Measurements from ENCODE around the gene TUT4.

Gene TUT4

DNA sequence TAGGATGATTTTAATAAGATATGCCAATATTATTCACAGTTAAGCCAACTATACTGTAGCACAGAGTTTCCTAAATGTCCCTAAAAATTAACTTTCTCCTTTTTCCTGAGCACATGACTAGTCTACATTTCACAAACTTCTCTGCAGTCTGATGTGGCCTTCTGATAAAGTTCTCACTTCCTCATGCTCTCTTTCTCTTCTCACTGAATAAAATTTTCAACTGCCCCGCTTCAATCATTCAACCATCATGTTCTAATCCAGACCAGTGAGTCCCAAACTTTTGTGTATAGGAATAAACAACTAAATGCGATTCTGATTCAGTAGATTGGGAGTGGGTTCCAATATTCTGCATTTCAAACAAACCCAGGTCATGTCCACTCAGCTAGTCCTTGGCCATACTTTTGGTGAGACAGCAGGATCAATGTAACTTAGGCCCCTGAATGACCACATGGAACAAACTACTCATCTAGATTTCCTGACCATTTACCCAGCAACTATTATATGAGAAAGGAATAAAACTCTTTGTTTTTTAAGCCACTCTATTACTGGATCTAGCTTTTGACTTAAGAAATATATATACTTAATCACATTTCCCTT, 20.1 kb downstream of the TUT4 start:
- no peak for DNase-seq

DNA sequence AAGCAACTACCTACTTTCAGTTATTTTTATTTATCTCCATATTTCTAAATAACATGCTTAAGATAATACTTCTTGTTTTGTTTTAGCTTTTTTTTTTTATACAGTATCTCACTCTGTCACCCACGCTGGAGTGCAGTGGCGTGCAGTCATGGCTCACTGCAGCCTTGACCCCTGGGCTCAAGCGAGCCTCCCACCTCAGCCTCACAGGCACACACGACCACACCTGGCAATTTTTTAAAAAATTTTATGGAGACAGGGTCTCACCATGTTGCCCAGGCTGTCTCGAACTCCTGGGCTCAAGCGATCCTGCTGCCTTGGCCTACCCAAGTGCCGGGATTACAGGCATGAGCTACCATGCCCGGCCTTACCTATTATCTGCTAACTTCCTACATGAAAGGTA, 20.6 kb downstream of the TUT4 start:
- DNase-seq, result no peak

GRCh38 chr1:52531249-52531872, 21.5 kb downstream of the TUT4 start:
- DNase-seq, result no peak

DNA sequence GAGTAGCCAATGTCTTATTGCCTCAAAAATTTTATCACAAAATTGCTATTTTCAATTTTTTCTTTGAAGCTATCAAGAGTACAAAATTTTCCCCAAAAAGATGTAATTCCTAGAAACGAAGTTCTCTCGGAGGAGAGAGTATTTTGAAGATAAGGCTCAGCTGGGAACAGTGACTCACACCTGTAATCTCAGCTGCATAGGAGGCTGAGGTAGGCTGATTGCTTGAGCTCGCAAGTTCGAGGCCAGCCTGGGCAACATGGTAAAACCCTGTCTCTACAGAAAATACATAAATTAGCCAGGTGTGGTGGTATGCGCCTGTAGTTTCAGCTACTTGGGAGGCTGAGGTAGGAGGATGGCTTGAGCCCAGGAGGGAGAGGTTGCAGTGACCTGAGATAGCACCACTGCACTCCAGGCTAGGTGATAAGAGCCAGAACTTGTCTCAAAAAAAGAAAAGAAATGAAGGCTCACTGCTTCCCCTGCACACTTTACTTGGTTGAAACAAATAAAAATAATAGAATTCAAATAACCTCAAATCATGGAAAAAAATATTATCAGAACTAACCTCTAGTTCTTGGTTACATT, 22.2 kb downstream of the TUT4 start:
- no peak for DNase-seq

DNA sequence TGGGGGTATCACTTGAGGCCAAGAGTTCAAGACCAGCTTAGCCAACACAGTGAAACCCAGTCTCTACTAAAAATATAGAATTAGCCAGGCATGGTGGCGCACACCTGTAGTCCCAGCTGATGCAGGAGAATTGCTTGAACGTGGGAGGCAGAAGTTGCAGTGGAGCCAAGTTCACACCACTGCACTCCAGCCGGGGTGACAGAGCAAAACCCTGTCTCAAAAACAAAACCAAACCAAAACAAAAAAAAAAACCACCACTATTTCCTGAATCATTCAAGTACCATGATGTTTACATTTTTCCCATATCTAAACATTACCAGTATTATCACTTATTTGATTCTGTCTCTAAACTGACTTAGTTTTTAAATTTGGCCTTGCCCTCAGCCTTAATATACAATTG, 29.5 kb downstream of the TUT4 start:
- DNase-seq, result peak; percentile 37

- DNase-seq, result no peak
Observed at GRCh38 chr1:52520148-52520547, 32.7 kb downstream of the TUT4 start.

DNA sequence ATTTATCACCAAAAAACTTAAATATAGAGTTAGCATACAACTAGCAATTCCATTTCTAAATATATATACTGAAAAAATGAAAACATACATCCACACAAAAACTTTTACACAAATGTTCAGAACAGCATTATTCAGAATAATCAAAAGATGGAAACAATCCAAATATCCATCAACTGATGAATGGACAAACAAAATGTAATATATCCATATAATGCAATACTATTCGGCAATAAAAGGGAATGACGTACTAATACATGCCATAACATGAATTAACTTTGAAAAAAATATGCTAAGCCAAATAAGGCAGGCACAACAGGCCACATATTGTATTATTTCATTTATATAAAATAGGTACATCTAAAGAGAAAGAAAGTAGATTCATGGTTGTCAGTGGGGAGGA, 33.9 kb downstream of the TUT4 start:
- DNase-seq, result no peak

DNA sequence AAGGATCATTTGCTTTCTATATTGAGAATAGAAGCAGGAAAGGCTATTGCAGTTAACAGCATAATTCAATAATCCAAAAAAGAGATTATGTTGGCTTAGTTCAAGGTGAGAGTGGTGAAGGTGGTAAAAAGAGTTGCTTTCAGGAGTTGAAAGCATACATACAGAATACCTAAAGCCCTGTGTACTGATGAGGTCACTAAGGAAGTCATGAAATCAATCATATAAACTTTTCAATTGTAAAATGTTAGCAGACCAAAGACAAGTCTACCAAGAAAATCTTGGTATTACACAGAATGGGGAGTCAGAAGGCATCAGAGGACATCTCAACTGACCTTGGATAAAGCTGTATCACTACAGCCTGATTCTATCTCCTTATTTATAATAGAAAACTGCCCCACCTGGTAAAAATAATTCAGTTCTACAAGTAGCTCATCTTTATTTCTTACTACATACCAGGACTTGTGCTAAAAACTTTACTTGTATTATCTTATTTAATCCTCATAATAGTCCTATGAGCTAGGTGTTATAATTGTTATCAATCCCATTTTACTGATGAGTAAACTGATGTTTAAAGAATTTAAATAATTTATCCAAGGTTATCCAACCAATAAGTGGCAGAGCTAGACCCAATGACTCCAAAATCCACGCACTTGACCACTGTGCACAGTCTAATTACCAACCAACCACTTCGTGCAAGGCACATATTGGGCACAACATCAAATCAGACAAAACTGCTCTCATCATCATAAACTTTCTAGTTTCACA, 40.9 kb downstream of the TUT4 start:
- DNase-seq, result no peak

GRCh38 chr1:52511439-52511838, 41.5 kb downstream of the TUT4 start:
- DNase-seq, result no peak

DNA sequence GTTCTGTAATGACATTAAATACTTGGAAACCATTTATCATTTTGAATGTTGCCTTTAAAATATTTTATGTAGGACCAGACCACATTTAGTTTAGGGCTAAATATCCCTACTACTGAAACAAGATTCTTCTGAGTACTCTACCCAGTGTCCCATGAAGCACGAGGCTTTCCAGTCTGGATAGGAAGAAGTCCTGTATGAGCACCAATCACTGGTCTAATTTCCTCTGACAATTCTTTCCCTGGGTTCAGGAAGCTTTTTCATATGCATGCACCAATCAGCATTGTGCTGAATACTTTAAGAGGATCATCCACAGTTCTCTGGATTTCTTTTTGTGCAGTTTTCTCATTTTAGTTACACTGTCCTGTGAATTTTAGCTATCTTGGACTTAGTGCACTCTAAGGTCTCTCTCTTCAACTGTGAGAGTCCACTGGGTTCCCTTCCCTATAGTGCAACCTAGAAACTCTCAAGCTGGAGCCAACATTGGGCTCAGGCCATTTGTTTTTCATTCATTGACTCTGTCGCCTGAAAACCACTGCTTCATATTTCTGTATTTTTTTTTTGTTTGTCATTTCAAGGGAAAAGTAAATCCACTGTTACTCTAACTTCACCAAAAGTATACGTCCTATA, 45.9 kb downstream of the TUT4 start:
- no peak for DNase-seq

DNA sequence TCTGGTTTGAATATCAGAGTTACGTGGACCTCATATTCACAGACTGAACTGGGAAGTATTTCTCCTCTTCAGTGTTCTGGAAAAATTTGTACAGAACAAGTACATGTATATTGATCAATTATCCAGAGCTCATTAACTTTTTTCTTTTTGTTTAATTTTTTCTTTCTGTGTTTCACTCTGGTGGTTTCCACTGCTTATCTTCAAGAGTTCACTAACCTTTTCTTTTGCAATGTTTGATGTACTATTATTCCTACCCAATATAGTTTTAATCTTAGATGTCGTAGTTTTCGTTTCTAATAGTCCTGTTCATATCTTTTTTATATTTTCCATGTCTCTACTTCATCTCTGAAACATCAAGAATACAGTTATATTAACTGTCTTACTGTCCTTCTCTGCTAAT, 46.5 kb downstream of the TUT4 start:
- DNase-seq, result no peak

- DNase-seq, result no peak
Observed at GRCh38 chr1:52504720-52505119, 48.2 kb downstream of the TUT4 start.

- DNase-seq, result no peak
Observed at GRCh38 chr1:52503706-52504105, 49.2 kb downstream of the TUT4 start.

DNA sequence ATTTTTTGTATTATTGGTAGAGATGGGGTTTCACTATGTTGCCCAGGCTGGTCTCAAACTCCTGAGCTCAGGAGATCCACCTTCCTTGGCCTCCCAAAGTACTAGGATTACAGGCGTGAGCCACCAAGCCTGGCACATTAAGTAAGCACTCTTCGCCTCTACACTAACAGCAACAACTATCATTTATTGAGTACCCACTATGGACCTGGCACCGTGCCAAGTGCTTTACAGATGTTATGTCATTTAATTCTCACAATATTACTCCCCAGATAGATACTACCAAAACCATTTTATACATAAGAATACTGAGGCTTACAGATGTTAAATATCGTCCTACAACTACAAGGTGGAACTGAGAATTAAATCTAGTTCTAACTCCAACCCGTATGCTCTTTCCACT, 50.1 kb downstream of the TUT4 start:
- DNase-seq, result peak; percentile 32

GRCh38 chr1:52487632-52488031, 65.3 kb downstream of the TUT4 start:
- no peak for DNase-seq

- DNase-seq, result no peak
Observed at GRCh38 chr1:52482326-52483004, 70.4 kb downstream of the TUT4 start.

GRCh38 chr1:52479076-52479475, 73.8 kb downstream of the TUT4 start:
- no peak for DNase-seq

DNA sequence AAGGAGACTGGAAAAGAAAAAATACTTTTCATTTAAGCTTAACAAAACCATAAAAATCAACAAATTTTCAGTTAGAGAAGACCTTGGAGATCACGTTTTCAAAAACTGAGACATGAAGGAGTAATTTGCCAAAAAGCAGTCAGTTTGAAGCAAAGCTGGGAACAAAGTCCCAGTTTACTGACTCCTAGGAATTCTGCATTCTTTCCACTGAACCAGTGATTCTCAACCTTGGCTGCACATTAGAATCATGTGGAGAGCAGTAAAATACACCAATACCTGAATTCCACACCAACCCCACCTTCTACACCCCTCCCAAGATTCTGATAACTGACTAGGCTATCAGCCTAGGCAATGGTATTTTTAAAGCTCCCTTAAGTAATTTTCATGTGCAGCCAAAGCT, 75.0 kb downstream of the TUT4 start:
- no peak for DNase-seq

GRCh38 chr1:52476943-52477342, 75.9 kb downstream of the TUT4 start:
- DNase-seq, result no peak

DNA sequence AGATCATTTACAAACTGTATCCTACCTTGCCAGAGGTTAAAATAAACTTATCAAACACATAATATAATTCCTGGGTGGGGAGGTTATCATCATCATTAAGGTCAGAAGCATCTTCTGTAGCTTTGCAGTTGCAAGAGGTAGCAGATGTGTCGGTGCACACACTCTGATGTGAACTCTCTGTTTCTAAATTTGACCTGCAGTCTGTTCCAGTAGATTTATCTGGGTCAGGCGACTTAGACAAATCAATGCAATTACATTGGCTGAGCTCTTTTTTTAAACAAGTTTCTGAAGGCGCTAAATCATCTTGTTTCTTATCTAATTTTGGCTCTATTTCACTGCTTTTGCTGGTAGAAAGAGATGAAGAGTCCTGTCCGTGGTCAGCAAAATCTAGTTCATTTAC, 78.1 kb downstream of the TUT4 start:
- DNase-seq, result no peak

- no peak for DNase-seq
Observed at GRCh38 chr1:52473039-52473438, 79.9 kb downstream of the TUT4 start.

DNA sequence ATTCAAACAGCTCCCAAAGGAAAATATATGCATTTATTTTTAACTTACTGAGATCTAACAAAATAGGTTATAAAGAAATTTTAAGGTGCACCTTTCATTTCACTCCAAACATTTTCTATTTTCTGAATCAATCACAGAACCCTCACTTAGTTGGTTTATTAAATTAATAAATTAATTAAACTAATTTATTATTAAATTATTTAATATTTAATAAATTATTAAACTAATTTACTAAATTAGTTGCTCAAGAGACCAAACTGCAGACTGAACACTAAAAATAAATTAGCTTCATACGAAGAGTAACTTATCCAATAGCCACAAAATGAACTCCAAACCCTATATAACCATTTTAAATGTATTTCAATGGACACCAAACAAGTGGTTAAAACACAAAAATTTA, 80.5 kb downstream of the TUT4 start:
- DNase-seq, result no peak

- no peak for DNase-seq
Observed at GRCh38 chr1:52469108-52469507, 83.8 kb downstream of the TUT4 start.
